GM19035 (cell line): ENCODE results near the gene NSD1.

Experiments used
- ATAC-seq: cut with Tn5 transposase; IDR thresholded peaks from one replicate; pipeline ENCODE4 v1.9.1; 2021; ENCODE audit not compliant: unreplicated experiment

Gene NSD1

GRCh38 chr5:177319913-177320588 lies 186.5 kb downstream of the NSD1 start:
- no peak for ATAC-seq

DNA sequence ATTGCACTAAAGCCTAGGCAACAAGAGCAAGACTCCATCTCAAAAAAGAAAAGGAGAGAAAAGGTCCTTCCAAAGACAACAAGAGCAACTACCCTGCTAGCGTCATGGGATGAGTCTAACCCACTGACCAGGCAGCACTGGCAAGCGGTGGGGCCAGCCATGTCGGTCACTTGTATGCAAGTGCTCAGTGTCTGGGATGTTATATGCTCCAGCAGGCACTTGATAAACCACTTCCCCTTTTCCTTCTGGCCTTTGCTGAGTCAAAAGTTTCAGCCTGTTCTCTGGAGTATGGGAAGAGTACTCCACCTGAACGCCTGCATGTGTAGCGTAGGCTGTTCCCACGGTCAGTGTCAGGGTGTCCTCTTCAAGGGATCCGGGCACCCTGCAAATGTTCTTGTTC lies 187.3 kb downstream of the NSD1 start:
- no peak for ATAC-seq

DNA sequence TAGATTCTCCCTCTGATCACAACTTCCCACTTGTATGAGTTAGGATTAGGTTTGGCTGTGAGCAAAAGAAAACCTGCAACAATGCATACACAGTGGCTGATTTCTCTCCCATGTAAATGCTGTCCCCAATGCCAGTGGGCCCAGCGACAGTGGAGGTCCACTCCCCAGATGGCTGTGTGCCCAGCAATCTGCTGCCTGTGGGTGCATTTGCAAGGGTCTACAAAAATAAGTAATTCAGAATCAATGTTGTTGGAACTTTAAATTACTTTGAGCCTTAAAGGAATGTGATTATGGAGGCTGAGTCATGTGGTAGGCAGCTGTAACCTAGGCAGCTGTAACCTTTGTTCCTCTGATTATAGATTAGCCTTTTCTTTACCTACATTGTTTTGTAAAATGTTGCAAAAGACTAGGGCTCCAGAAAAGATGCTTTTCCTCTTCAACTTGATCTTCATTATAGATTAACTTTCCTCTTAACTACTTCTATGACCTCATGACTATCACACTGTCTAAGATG lies 192.4 kb downstream of the NSD1 start:
- ATAC-seq: no peak

DNA sequence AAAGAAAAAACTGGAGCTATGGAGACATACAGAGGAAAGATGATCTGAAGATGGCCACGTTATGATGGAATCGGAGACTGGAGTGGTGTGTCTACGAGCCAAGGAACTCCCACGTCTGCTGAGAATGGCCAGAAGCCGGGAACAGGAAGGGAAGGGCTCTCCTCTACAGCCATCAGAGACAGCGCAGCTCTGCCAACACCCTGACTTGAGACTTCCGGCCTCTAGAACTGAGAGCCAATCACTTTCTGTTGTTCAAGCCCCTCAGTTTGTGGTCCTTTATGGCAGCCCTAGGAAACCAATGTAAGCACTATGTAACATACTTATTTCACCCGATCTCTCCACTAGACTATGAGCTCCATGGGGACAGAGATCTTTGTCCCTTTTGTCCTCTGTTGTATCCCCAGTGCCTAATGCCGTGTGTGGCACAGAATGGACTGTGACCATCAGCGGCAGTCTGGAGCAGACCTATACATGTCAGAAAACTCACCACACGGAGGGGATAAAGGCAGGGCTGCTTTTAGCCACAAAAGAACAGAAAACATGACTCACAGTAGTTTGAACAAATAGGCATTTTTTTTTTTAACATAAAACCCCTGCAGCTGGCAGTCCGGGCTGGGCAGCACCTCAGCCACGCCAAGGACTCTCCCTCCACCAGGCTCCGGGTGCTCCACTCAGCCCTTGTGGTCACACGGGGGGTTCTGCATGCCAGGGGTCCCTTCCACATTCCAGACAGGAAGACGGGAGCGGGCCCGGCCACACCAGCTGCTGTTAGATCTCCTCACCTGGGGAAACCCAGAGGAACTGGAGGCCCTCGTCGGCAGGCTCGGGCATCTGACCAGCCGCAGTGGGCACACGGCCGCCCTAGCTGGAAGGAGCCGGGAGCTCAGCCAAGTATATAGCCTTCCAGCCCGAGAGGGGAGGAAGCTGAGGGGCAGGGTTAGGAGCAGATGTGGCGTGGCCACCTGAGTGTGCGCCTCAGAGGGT lies 194.3 kb downstream of the NSD1 start:
- no peak for ATAC-seq

DNA sequence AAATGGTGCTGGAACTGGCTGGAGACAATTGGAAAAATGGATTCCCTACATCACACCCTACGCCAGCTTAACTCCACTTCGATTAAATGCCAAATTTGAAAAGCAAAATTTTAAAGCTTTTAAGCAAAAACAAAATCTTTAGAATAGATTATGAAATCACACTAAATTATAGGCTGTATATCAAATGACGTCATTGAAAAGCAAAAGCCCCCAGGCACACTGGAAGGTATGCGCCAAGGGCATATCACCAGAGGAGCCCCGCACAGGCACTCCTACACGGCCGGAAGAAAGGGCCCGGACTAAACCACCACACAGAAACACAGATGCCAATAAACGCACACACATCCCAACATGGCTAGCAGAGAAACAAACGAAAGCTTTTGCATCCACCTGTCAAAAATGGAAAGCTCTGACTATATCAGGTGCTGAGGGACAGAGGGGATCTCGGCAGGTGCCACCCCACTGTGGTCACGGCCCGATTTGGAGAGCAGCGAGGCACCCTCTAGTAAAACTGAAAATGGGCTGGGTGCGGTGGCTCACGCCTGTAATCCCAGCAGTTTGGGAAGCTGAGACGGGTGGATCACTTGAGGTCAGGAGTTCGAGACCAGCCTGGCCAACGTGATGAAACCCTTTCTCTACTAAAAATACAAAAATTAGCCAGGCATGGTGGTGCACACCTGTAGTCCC lies 195.1 kb downstream of the NSD1 start:
- no peak for ATAC-seq

DNA sequence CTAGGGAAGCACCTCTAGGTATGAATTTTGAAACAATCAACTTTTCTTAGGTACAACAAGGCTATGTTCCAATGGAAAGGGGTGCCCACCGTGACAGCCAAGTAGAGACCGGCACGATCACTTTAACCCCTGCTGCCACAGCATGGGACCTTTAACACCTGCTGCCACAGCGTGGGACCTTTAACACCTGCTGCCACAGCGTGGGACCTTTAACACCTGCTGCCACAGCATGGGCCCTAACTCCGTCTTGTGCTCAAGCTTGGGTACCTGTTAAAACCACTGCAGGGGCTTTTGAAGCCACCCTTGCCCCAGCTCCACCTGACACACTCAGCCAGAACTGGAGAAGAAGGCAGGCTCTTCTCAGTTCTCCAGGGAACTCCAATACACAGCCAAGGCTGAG lies 196.3 kb downstream of the NSD1 start:
- ATAC-seq: no peak

- ATAC-seq: no peak
Observed at GRCh38 chr5:177330991-177331842, 197.6 kb downstream of the NSD1 start.

DNA sequence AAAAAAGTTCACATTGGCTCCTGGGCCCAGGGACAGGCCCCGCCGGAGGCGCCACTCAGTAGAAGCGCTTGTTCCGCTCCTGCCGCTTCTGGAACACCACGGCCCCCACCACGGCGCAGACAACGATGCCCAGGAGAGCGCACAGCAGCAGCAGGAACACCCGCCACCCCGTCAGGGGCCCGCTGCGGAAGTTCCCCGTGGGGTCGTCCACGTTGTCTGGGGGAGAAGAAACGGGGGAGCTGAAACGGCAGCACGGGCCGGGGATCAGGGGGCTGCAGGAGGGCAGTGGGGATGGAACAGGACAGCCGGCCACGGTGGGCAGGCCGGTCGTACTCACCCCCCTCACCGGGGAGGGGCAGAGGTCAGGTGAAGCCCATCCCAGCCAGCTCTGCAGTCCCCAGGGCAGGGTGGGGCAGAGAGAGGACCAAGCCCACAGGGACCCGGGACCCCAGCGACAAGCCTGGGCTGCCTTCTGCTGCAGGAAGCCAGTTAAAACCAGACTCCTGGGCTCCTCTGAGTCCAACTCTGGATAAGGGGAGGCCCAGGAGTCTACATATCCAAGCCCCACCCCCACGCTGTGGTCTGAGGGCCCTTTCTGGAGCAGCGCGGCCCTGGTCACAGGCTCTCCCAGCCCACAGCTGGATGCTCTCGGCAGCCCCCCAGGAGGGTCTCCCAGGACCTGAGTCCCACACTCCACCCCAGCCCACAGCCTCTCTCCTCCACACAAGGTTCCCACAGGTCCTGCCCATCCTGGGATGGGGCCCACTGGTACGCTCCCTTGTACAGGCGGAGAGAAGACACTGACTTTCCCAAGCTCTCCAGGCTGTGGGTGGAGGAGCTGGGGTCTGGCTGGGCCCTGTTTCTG lies 198.7 kb downstream of the NSD1 start:
- no peak for ATAC-seq

DNA sequence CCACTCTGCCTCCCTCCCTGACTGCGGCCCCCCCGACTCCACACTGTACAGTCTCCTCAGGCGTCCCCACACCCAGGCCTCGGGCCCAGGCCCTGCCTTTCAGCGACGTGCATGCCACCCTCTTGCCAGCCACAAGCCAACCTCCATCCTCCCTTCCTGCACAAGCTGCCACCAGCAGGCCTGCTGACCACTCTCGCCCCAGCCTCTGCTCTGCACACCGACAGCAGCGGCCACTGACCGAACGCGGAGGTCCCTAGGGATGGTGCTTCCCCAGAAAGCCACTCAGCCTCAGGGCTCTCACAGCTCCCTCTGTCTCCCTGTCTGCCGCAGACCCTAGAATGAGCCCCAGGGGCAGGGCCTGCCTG lies 199.3 kb downstream of the NSD1 start:
- no peak for ATAC-seq

DNA sequence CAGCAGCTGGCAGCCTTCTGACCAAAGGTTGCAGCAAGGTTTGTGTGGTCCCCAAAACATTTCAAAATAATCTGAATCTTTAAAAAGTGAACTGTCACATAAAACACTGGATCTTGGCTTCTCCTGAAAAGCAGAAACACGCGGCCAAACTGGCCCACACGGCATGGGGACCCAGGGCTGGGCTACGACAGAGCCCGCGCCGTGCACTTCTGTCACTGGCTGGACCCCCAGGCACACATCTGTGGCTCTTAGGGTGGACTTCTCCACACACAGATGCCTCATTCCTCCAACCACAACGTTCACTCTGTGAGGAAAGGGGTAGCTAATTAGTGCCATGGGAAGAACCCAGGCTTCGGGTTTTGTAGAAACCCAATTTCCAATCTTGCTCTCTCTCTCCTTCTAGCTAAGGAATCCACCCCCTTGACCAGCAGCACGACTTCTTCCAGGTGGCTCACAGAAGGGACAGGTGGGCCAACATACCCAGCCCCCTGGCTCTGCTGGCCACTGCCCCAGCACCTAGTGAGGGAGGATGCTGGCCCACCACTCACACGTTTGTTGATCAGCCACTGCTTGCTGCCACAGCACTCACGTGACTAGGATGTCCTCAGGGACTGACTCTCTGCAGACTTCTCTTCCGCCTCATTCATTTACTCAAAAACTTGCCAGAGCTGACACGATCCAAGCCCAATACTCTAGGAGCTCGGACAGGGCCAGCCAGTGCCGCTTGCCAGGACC lies 200.0 kb downstream of the NSD1 start:
- no peak for ATAC-seq

- ATAC-seq: no peak
Observed at GRCh38 chr5:177334155-177334551, 200.6 kb downstream of the NSD1 start.

GRCh38 chr5:177334781-177335700 lies 201.5 kb downstream of the NSD1 start:
- no peak for ATAC-seq

DNA sequence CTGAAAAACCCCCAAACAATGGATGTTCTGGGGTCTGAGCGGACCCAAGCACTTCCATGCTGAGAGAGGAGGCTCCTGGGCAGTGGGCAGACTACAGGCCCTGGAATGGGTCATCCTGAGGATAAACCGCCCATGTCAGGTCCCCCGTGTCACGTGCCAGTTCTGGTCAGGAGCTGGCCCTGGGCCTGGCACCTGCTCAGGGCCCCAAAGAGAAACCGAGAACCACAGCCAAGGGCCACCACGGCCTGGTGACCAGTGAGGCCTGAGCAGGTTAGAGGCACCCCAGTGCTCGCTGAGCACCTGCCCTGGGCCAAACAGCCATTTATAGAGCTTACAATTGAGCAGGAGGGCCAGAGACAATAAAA lies 202.1 kb downstream of the NSD1 start:
- no peak for ATAC-seq

- ATAC-seq: no peak
Observed at GRCh38 chr5:177336112-177336511, 202.5 kb downstream of the NSD1 start.

GRCh38 chr5:177336603-177337494 lies 203.3 kb downstream of the NSD1 start:
- ATAC-seq: no peak

GRCh38 chr5:177338251-177339106 lies 204.9 kb downstream of the NSD1 start:
- ATAC-seq: no peak
